Measurements from ENCODE around the gene ZNF771.

ZNF771 gene

DNA sequence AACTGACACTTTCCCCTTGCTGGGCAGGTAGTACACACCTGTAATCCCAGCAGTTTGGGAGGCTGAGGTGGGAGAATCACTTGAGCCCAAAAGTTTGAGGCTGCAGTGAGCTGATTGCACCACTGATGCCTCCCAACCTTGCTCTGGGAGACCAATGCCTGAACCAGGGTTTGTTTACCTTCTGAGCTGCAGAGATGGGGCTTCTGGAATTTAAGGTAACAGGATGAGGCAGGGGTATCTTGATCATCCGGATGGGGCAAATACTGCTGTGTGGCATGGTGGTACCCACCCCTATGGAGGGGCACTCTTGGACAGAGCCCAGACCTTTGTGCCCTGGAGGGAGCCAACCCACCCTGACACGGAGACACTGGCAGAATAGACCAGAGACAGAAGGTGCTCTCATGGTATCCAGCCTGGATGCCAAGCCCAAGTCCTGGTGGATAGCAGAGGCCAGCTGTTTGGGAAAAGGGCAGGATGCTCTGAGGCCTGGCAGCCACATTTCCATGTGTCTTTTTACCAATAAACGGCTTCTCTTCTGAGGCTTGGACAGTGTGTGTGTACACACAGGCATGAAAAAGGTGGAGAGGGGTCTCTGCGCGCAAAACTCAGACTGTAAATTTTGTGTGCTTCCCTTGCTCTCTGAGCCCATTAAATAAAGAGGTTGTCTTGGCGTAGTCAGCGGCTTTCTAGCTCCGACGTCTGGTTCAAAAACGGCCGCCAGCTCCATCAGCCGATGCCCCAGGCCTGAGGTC lies 7.8 kb upstream of the ZNF771 start:
- DNase-seq: no peak

DNA sequence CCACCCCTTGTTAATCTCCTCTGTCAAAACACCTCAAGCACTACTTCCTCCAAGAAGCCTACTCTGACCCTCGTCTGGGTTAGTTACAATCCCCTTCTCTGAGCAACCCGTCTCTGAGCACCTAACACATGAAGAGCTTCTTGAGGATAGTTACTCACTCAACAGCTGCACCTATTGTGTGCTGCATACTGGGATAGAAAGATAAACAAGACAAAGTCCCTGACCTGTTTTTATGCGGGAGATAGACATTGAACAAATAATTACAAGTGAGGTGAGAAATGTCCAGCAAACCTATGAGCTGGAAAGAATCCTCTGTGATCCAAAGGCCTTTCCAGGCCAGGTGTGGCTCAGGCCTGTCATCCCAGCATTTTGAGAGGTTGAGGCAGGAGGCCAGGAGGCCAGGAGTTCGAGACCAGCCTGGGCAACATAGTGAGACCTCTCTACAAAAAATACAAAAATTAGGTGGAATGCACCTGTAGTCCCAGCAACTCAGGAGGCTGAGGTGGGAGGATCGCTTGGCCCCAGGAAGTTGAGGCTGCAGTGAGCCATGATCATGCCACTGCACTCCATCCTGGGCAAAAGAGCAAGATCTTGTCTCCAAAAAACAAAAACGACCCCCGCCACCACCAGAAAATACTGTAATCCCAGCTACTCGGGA lies 5.5 kb upstream of the ZNF771 start:
- DNase-seq: no peak

DNA sequence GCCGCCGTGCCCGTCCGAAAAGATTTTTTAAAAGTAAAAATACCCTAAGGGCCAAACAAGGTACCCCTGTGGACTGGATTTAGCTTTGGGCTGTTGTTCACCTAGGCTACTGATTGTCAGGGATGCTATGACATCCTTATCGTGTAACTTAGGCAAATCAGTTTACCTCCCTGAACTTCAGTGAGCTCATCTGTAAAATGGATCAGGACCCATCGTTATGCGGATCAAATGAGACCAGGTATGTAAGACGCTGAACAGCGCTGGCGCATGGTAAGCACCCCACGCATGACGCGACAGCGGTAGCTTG lies 658 bp upstream of the ZNF771 start:
- no peak for DNase-seq

DNA sequence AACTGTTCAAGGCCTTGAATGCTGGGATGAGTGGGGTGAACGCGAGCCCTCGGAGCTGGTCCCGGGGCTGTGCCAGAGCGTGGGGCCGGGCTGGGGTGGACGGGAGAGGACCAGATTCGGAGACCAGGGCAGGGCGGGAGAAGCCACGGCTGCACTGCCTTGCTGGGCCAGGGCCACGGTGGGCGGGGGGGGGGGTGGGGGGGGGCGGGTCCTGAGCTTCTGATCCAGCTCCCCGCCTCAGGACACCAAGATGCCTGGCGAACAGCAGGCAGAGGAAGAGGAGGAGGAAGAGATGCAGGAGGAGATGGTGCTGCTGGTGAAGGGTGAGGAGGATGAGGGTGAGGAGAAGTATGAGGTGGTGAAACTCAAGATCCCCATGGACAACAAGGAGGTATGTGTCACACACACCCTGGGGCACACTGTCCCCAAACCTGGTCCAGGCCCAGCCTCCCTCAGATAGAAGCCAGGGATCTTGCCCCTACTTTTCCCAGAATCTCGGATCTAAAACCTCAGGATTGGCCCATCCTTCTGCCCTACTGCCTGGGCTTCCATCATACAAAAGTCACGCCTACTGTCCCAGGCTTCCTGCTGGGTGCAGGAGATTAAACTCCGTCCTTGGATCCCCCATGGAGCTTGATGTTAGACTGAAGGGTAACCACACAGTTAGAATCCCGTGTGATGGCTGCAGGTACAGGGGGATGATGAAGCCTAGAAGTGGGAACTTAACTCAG lies 563 bp downstream of the ZNF771 start:
- no peak for DNase-seq

DNA sequence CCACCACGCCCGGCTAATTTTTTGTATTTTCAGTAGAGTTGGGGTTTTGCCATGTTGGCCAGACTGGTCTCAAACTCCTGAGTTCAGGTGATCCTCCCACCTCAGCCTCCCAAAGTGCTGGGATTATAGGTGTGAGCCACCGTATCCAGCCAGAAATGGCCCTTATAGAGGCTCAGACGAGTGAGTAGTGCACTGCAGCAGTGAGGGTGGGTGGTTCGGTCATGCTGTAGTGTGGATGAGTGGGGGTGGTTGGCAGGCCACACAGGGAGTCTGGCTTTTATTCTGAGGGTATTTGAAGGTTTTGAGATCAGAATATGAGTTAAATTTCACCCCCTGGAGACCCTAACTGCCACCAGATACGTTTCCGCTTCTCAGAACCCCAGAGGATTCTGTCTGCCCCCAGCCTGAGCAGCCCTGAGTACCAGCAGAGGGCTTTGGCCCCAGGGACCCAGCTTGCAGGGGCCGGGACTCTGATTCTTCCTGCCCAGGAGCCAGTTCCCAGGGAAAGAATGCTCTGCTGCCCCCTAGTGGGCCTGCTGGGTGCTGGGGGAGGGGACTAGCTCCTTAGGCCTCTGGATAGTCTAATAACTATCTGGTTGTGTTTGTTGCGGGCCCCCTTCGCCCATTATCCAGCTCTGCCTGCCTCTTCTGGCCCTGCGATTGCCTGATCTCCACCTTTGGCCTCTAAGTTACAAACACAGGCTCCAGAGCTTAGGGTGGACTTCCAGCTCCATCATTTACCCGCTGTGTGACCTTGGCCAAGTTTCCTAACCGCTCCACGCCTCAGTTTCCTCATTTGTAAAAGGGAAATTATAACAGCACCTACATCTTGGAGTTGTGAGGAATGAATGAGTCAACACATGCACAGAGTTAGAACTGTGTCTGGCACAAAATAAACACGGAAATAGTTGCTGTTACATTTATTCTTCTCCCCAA lies 2.0 kb downstream of the ZNF771 start:
- peak; percentile 73 for DNase-seq

DNA sequence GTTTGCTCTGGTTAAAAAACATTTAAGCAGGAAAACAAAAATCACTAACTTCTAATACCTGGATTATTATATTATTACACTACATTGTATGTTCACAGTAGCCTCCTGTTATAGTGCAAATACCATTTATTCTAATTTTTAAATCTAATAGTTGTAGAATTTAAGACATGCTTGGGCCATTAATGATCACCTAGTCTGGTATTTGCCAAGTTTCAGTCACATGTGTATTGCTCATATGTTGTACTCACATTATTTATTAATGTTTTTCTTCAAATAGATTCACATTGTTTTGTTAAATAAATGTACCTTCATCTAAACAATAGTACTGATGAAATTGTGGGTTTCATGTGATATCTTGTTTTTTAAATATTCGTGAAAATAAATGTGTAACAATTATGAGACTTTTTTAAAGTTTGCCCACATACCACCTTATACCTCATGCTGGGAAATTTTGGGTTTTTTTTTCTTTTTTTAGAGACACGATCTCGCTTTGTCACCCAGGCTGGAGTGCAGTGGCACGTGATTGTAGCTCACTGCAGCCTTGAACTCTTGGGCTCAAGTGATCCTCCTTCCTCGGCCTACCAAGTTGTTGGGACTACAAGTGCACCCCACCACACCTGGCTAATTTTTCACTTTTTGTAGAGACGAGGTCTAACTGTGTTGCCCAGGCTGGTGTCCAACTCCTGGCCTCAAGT lies 5.9 kb downstream of the ZNF771 start:
- no peak for DNase-seq

DNA sequence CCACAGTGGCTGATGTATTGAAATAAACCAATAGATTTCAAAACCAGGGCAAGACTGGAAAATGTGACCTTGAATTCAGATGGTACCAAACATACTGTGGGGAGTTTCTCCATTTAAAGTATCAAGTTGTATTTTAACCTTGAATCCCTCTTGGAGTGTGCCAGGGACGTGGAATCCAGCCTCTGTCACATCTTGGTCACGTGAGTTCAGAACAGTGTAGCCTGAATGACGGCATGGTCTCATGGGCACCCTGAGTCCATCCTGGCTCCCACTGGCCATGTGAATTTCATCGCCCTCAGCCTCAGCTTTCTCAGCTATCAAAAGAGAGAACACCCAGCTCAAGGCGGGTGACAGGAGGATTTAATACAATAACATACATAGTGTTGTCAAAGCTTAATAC lies 6.8 kb downstream of the ZNF771 start:
- no peak for DNase-seq

DNA sequence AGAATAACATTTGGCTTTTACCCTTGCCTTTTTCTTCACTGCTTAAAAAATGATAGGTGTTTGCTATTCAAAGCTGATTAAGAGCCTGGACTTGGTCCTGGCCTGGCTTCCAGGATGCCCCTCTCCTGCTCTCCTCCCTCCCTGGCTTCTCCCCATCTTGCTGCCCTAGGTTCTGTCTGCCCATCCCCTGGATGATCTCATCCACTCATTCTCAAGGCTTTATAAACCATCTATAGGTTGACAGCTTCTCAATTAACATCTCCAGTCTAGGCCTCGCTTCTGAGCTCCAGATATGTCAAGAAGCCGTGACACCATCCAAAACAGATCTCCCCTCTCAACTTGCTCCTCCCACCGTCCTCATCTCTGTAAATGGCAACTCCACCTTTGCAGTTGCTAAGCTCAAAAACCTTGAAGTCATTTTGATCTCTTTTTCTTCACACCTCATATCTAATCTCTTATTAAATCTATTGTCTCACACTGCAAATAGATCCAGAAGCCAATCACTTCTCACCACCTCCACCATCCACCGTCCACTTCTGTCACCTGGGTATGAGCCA lies 8.7 kb downstream of the ZNF771 start:
- DNase-seq: no peak

DNA sequence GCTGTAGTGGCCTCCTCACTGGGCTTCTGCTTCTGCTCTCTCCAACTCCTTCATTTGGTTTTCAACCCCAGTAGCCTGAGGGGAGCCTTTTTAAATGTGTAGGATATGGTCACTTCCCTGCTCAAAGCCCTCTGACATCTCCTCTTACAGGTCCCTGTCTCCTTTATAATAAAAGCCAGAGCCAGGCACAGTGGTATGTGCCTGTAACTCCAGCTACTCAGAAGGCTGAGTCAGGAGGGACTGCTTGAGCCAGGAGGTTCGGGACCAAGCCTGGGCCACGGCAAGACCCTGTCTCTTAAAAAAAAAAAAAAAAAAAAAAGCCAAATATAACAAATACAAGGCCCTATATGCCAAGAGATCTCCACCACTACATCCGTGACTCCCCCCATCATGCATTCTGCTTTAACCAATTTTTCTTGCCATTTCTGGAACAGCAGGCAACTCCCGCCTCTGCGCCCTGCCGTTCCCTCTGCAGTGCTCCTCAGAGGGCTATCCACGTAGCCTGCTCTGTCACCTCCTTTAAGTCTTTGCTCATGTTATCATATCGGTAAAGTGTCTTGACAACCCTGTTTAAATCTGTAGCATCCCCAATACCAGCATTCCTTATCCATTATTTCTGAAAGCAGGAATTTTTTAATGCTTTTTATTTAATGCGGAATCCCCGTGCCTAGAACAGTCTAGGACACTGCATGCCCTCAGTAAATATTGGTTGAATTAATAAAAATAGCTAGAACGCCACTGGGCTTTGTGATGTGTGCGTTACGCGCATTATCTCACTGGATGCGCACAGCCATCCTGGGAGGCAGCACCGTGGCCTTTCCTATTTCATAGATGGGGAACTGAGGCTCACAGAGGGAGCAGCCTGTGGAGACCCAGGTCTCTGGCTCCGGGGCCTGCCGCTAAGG lies 9.5 kb downstream of the ZNF771 start:
- DNase-seq: no peak

DNA sequence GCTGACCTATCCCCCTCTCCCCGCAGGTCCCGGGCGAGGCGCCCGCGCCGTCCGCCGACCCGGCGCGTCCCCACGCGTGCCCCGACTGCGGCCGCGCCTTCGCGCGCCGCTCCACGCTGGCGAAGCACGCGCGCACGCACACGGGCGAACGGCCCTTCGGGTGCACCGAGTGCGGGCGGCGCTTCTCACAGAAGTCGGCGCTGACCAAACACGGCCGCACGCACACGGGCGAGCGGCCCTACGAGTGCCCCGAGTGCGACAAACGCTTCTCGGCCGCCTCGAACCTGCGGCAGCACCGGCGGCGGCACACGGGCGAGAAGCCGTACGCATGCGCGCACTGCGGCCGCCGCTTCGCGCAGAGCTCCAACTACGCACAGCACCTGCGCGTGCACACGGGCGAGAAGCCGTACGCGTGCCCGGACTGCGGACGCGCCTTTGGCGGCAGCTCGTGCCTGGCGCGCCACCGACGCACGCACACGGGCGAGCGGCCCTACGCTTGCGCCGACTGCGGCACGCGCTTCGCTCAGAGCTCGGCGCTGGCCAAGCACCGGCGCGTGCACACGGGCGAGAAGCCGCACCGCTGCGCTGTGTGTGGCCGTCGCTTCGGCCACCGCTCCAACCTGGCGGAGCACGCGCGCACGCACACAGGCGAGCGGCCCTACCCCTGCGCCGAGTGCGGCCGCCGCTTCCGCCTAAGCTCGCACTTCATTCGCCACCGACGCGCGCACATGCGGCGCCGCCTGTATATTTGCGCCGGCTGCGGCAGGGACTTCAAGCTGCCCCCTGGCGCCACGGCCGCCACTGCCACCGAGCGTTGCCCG lies 10.3 kb downstream of the ZNF771 start:
- peak; percentile 96 for DNase-seq

DNA sequence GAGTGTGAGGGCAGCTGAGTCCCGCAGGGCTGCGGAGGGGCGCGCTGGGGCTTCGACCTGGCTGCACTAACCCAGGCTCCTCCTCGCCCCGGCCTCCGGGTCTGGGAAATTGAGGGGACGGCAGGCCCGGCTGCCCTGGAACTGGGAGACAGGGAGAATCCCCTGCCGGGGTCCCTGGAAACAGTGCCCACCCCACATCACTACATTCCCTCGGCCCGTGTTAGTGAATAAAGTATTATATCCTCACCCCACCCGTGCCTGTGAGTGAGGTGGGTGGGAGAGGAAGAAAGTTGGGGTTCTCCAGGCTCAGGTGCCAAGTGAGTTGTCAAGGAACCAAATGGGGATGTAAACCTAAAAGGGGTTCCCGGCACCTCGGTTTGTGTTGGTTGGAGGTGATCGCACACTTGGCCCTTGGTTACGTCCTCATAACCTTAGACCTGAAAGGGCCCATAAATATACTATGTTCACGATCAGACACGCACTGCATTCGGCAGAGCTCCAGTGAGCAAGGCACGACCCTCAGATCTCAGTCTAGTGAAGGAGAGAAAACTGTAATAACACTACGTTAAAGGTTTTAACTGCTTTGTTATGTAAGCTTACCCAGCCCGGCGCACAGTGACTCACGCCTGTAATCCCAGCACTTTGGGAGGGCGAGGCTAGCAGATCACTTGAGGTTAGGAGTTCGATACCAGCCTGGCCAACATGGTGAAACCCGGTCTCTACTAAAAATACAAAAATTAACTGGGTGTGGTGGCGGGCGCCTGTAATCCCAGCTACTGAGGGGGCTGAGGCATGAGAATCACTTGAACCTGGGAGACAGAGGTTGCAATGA lies 11.2 kb downstream of the ZNF771 start:
- no peak for DNase-seq

DNA sequence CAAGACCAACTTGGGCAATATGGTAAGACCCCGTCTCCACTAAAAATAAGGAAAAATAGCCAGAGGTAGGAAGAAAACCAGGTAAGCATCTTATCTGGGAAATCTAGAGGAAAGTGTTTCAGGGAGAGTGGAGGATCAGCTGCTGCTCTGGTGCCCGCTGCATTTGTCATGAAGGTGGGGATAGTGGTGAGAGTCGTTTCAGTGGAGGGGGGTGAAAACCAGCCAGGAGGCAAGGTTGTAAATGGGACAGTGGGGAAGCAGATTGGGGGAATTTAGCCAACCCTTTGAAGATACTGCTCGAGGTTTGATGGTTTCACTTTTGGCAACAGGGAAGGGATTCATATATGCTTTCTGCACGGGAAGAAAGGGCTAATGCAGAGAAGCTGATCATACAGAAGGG lies 13.6 kb downstream of the ZNF771 start:
- no peak for DNase-seq

DNA sequence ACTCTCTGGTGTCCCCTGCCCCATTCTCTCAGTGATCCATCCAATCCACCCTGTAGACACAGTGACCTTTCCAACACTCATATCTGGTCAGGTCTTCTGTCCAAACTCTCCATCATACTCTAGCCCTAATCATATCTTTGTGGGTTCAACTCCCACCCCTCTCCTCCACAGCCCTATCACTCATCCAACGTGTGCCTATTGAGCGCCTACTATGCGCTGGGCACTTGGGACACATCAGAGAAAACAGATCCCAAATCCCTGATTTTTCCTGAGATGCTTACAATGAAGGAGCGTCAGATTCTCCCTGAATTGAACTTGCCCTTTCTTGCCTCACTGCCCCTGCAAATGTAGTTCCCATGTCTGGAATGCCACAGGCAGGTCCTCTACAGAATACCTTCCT lies 20.6 kb downstream of the ZNF771 start:
- no peak for DNase-seq

DNA sequence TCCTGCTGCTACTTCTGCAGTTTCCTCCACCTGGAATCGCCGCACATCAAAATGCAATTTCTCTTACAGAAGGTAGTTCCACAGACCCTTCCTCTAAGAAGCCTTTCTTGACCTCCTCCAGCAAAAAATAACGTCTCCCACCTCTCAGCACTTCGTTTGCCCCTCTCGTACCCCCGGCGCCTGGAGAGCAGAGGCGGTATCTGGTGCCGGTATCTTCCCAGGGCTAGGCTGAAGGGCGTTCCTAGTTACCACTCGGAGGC lies 21.9 kb downstream of the ZNF771 start:
- no peak for DNase-seq

DNA sequence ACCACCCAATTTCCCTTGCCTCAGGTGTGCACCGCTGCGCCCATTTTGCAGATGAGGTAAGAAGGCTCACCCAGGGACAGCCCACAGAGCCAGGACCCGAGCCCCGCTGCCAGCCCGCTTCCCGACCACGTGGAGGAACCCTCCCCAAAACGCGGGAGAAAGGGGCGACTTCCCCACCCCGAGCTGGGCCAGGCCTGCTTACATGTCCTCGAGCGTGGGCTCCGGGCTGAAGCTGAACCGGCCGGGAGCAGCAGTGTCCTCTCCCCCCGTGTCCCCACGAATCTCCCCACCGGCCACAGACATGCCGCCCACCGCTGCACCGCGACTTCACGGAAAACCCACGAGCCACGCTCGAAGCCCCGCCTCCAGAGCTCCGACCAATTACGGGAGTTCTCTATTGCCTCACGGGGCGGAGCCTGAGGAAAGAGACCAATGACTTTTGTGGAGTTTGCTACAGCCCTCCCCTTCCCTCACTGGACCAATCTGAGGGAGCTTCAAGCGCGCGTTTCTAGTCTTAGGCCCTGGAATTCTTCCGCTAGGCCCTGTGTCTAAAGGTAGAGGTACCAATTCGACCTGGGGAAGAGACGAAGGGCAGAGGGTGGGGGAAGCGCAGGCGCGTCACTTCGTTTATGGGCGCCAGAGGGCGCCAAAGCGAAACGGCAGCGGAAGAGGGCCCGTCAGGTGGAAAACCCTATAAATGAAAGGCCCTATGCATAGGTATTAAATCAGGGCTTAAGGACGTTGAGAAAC lies 22.4 kb downstream of the ZNF771 start, which contains the start of gene DCTPP1:
DCTPP1 (minus strand) TSS at position 353 of the 750 bp plus-strand sequence; CDS start at position 303, 50 bp downstream.
- peak; percentile 100 for DNase-seq

DNA sequence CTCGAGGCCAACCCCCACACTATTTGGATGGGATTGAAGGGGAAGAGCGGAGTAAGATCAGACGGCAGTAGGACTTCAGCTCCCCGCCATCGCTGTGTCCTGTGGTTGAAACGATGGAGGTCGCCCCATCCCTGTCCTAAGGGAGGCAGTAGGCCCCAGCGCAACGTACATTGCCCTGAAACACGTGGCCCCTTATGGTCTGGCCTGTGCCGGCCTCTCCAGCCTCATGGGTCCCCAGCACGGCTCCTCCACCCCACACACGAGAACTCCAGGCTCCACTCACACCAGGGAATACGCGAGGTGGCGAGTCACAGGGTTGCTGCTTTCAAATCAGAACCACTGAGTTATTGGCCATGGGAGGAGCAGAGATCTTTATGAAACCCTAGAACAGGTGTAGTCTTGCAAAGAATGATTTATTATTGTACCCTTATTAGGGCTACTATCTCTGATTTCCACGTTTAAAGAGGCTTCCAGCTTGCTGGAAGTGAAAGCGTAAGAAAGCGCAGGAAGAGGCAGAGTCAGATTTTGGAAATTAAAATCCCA lies 23.1 kb downstream of the ZNF771 start:
- DNase-seq: no peak

DNA sequence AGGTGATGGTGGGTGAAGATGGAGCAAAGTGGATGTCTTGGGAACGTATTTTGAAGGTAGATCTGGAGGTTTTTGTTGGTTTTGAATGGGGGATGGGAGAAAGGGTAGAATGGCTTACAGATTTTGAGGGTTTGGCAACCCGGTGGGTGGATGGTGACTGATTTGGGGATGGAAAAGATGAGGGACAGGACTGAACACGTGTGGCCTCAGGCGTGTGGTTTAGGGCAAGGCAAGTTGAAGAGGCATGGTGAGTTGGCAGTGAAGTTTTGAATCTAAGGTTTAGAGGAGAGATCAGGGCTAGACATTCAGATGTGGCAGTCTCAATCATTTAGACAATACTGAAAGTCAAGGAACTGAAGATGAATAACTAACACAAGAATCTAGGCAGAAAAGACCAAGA lies 27.4 kb downstream of the ZNF771 start:
- no peak for DNase-seq

DNA sequence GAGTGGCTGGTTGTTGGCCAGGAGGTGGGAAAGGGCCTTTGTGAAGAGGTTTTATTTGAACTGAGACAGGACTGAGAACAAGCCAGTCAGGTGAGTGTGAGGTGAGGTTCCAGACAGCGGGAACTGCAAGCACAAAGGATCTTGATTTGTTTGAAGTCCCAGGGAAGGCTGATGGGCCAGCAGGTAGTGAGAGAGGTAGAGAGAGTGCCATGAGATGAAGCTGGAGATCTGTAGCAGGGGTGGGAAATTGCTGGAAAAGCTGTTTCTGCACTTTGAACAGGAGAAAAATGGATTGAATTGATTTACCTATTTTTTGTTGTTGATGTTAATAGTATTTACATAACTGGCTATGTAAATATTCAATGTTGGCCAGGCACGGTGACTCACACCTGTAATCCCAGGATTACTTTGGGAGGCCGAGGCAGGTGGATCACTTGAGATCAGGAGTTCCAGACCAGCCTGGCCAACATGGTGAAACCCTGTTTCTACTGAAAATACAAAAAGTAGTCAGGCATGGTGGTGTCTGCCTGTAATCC lies 30.2 kb downstream of the ZNF771 start:
- DNase-seq: peak; percentile 2
